Heart right ventricle (tissue), 16 donors: Measurements from ENCODE around the gene PDE6D. TPM values are rescaled to one million over a fixed set of nuclear protein-coding genes. Genes with fewer than 3 reads are reported as not detected.

Source experiments
- ATAC-seq, 8 donors: fragments of 200-7000 bp; cut with Tn5 transposase; one replicate each; pipeline ENCODE4 v1.9.1; 2020; ENCODE audit warnings: mild to moderate bottlenecking in 8 of 8, moderate library complexity in 8 of 8, moderate number of reproducible peaks in 1 of 8
- DNase-seq, 2 donors: peaks; one replicate each; pipeline ENCODE4 v3.0.0-alpha.2; 2020
- H3K27ac ChIP-seq, 10 donors: fragments of 200-600 bp; sonication (generic) in 2 of 10; one replicate each; pipeline versions ENCODE4 v1.5.0 to v1.8.0; 2020 to 2022; ENCODE audit warnings: mild to moderate bottlenecking in 3 of 10
- H3K27me3 ChIP-seq, 7 donors: fragments of 200-600 bp; one replicate each; pipeline ENCODE4 v1.8.0; 2021 to 2022; ENCODE audit warnings: mild to moderate bottlenecking in 2 of 7
- H3K36me3 ChIP-seq, 9 donors: fragments of 200-600 bp; sonication (generic) in 1 of 9; one replicate each; pipeline versions ENCODE4 v1.5.0 to v1.8.0; 2020 to 2022; ENCODE audit warnings: mild to moderate bottlenecking in 2 of 9
- H3K4me1 ChIP-seq, 9 donors: fragments of 200-600 bp; sonication (generic) in 1 of 9; one replicate each; pipeline versions ENCODE4 v1.5.0 to v1.8.0; 2020 to 2022; ENCODE audit warnings: mild to moderate bottlenecking in 4 of 9
- H3K4me3 ChIP-seq, 10 donors: fragments of 200-600 bp; sonication (generic) in 2 of 10; one replicate each; pipeline versions ENCODE4 v1.5.0 to v1.8.0; 2020 to 2022; ENCODE audit warnings: mild to moderate bottlenecking in 7 of 10, moderate library complexity in 2 of 10
- H3K9me3 ChIP-seq, 11 donors: fragments of 200-600 bp in 10 of 11; sonication (generic) in 2 of 11; one replicate each; pipeline versions ENCODE4 v1.5.0 to v1.8.0; 2013 to 2022; ENCODE audit warnings: mild to moderate bottlenecking in 2 of 11, control low read depth in 1 of 11, moderate library complexity in 1 of 11
- CTCF ChIP-seq, 9 donors: fragments of 200-600 bp; sonication (generic) in 2 of 9; IDR thresholded peaks; one replicate each; pipeline versions ENCODE4 v1.5.0 to v1.8.0; 2021 to 2022; ENCODE audit warnings: antibody characterized with exemption in 9 of 9, mild to moderate bottlenecking in 5 of 9, moderate library complexity in 1 of 9
- WGBS, 2 donors: extraction: QIAGEN DNeasy Blood & Tissue Kit; methylation state at CpG; one replicate each; pipeline ENCODE4 v1.1.7; 2013; ENCODE audit warnings: inconsistent platforms in 1 of 2; 5-methylcytosine and 5-hydroxymethylcytosine counted together
- intact Hi-C, 10 donors: fragments of 100-400 bp; cut with DNase I; formaldehyde crosslinking; loops; one replicate each; pipeline versions ENCODE4 v1.11.1 to v1.14.2; 2022
- polyA plus RNA-seq, 2 donors: library from polyadenylated mRNA; stranded (reverse); fragments of 200-250 nt; gene quantifications; one replicate each; pipeline ENCODE4 v1.2.3, GENCODE V29; 2013
- total RNA-seq, 10 donors: library from RNA; stranded (reverse); fragmentation: NEBNext Ultra II Directional in 3 of 10; extraction: Animal tissue kit (Norgen Biotek cat#: 25700) in 3 of 10; gene quantifications; one replicate each; pipeline versions ENCODE4 v1.2.1 to v1.2.4, GENCODE V29; 2021 to 2023
- donor health status: Arrhythmogenic right ventricular cardiomyopathy.
- donor health status: ischemic (EF 13 %, LVEDD 7.1; RV severe dilation, severe dysfunction).
- donor health status: healthy with polysubstance abuse.
- donor health status: DM: no; HTN: yes; CAD: no.
- donor health status: DM: no; HTN: no; CAD: no.
- donor health status: ischemic (EF 25% LVEDD 6.9; RV normal size, moderate dysfunction).
- donor health status: ischemic (EF 25% LVEDD 5.7; RV mildly dilated, moderate dysfunction).
- donor health status: healthy.
- donor health status: DM: yes; HTN: yes; CAD: no.
- donor health status: Ischemic cardiomyopathy.
- donor health status: ischemic (EF 35%, LVEDD 5.7; RV mildly dilated, moderate dysfunction).
- donor health status: nonischemic (EF 11% LVEDD 7.7; RV severe dilation, severe dysfunction).
- donor health status: DM: yes; HTN: yes; CAD: no.
- donor health status: PGD.
- donor health status: ischemic (EF 29% LVEDD 5.4; RV normal size, mild dysfunction).
- donor health status: nonischemic (EF 23%, LVEDD 6.1; RV moderate dilation, normal function).

Gene PDE6D
- total and polyA plus RNA-seq, 12 donors: 11.4 to 31.2 (median 18.4) TPM

- peaks cover 25 to 69% (median 49%) of the 10 kb centered on the region in 9 donors for H3K4me1 ChIP-seq
- WGBS, 2 donors: 38 to 48% methylated on average over 9 of the region's 9 CpGs
- ATAC-seq (no peak), DNase-seq (peak in 1 of 2 donors; percentile 8)
- peak overlapping the region in 9 of 10 donors; percentile 72 to 100 (median 96) for H3K4me3 ChIP-seq
- peak overlapping the region in 9 of 10 donors; percentile 98 to 100 (median 99) for H3K27ac ChIP-seq
- no peaks in the 10 kb centered on the region for H3K27me3 ChIP-seq
- H3K9me3 ChIP-seq: no peaks in the 10 kb centered on the region
- intact Hi-C loops: loop anchor here in 5 of 10 donors (1.0 to 10.0 kb wide), 5 partner anchors 32 to 197 kb away; no protein-coding TSS in a partner anchor
- H3K36me3 ChIP-seq: peaks cover 0 to 34% (median 13%) of the 10 kb centered on the region in 9 donors
- no peak for TF ChIP-seq CTCF (IDR thresholded peaks at IDR 0.05)
Measured at GRCh38 chr2:231711677-231712450, 69.2 kb downstream of the PDE6D start.

- intact Hi-C loops: loop anchor here in 4 of 10 donors (1.0 to 10.0 kb wide), 4 partner anchors 31 to 196 kb away; no protein-coding TSS in a partner anchor
- ATAC-seq: no peak
- Histone ChIP-seq H3K27ac (peak overlapping the region; percentile 42 to 100 (median 99)), H3K4me3 (peak overlapping the region; percentile 72 to 100 (median 90)), H3K27me3 (no peaks in the 10 kb centered on the region), H3K4me1 (peaks cover 18 to 62% (median 43%) of the 10 kb centered on the region in 9 donors), H3K36me3 (peaks cover 0 to 34% (median 13%) of the 10 kb centered on the region in 9 donors), H3K9me3 (no peaks in the 10 kb centered on the region)
- DNase-seq: peak; percentile 41 to 46
- peak in 1 of 9 donors; percentile 20 for TF ChIP-seq CTCF (IDR thresholded peaks at IDR 0.05)
- 7 to 8% methylated on average over 42 to 43 of the region's 43 CpGs for WGBS, 2 donors
Measured at GRCh38 chr2:231710799-231711676, 70.0 kb downstream of the PDE6D start.

- TF ChIP-seq CTCF (IDR thresholded peaks at IDR 0.05): peak; percentile 59 to 99 (median 79)
- Histone ChIP-seq H3K9me3 (no peaks in the 10 kb centered on the region), H3K27me3 (no peaks in the 10 kb centered on the region), H3K36me3 (peaks cover 0 to 34% (median 13%) of the 10 kb centered on the region in 9 donors), H3K4me1 (peaks cover 18 to 62% (median 49%) of the 10 kb centered on the region in 9 donors), H3K27ac (peak overlapping the region; percentile 98 to 100 (median 99)), H3K4me3 (peak overlapping the region; percentile 72 to 100 (median 90))
- 1% methylated on average over 90 to 105 of the region's 105 CpGs for WGBS, 2 donors
- DNase-seq (peak; percentile 78 to 89), ATAC-seq (peak; percentile 17 to 40 (median 30))
- intact Hi-C loops: loop anchor here in 3 of 10 donors (2.0 to 10.0 kb wide), 4 partner anchors 67 to 195 kb away; no protein-coding TSS in a partner anchor
Measured at GRCh38 chr2:231709981-231710798, 70.9 kb downstream of the PDE6D start.
